IMR-90 (cell line): ENCODE measurements around the gene KIAA0513. TPM values are rescaled to one million over a fixed set of nuclear protein-coding genes. Genes with fewer than 3 reads are reported as not detected.

ENCODE experiments used
- CTCF ChIP-seq: conservative IDR thresholded peaks from 2 replicates; pipeline ENCODE4 v1.5.1; 2012; ENCODE audit warnings: mild to moderate bottlenecking, low read depth, low read length, improper control_type of control experiment
- MAZ ChIP-seq: IDR thresholded peaks from 2 replicates; pipeline ENCODE4 v1.6.1; 2012; ENCODE audit warnings: low read depth, mild to moderate bottlenecking, low read length, improper control_type of control experiment, moderate library complexity, borderline replicate concordance
- polyA plus RNA-seq, 3 experiments: library from polyadenylated mRNA; depleted of rRNA; stranded (reverse); fragments of >200 nt; gene quantifications; 2 replicates each; pipeline ENCODE4 v1.2.3, GENCODE V29; 2012; ENCODE audit warnings: low replicate concordance in 1 of 3
- total RNA-seq: library from RNA; depleted of rRNA; stranded (reverse); fragments of >200 nt; gene quantifications from 2 replicates; pipeline ENCODE4 v1.2.3, GENCODE V29; 2012

The KIAA0513 gene
- total and polyA plus RNA-seq, 2 of the 4 experiments (the other 2 are of a cell fraction), result 9.5 TPM

GRCh38 chr16:85128079-85128837 lies 100.7 kb downstream of the KIAA0513 start (continued):
- TF ChIP-seq MAZ (no peak), CTCF (no peak)
